A549 (cell line): ENCODE data around the gene PAM.
A peak's percentile ranks its signal among the peaks of the same experiment; 100 is the strongest.

Experiments used
- BHLHE40 ChIP-seq: IDR thresholded peaks from 2 replicates; pipeline ENCODE4 v1.6.1; 2012; ENCODE audit warnings: low read depth, low read length, inconsistent platforms
- CBX2 ChIP-seq: fragments of 200-600 bp; sonication (generic); IDR thresholded peaks from 2 replicates; pipeline ENCODE4 v1.6.1; 2016; ENCODE audit warnings: low read depth, mild to moderate bottlenecking, borderline replicate concordance
- CHD2 ChIP-seq: fragments of 150-350 bp; IDR thresholded peaks from 2 replicates; pipeline ENCODE4 v1.6.1; 2014; ENCODE audit warnings: low read length; ENCODE audit not compliant: partially characterized antibody
- CTCF ChIP-seq: fragments of >200 bp; sonication (Bioruptor Twin); formaldehyde crosslinking; IDR thresholded peaks from 3 replicates; pipeline ENCODE4 v1.5.1; 2016
- HOXA7 ChIP-seq: fragments of 250-450 bp; sonication (Bioruptor Pico); IDR thresholded peaks from 2 replicates; pipeline ENCODE4 v1.5.0; 2020; ENCODE audit warnings: mild to moderate bottlenecking, moderate library complexity
- MAFK ChIP-seq: fragments of 450-650 bp; IDR thresholded peaks from 2 replicates; pipeline ENCODE4 v1.6.1; 2014; ENCODE audit not compliant: partially characterized antibody
- MYC ChIP-seq: IDR thresholded peaks from 2 replicates; pipeline ENCODE4 v1.6.1; 2012; ENCODE audit warnings: mild to moderate bottlenecking, inconsistent platforms, low read length, improper control_type of control experiment, borderline replicate concordance
- POLR2A ChIP-seq: IDR thresholded peaks from 2 replicates; pipeline ENCODE4 v1.6.1; 2012; ENCODE audit warnings: mild to moderate bottlenecking, low read length
- POLR2AphosphoS2 ChIP-seq: conservative IDR thresholded peaks from 2 replicates; pipeline ENCODE4 v1.6.1; 2012; ENCODE audit warnings: low read length, improper control_type of control experiment, inconsistent platforms
- RFX5 ChIP-seq: fragments of 450-650 bp; IDR thresholded peaks from 2 replicates; pipeline ENCODE4 v1.7.1; 2014; ENCODE audit warnings: antibody characterized with exemption, mild to moderate bottlenecking, moderate library complexity
- RNF2 ChIP-seq: fragments of 200-600 bp; sonication (generic); IDR thresholded peaks from 2 replicates; pipeline ENCODE4 v1.6.1; 2016; ENCODE audit warnings: low read depth, mild to moderate bottlenecking, antibody characterized with exemption, moderate library complexity, borderline replicate concordance
- SREBF2 ChIP-seq: fragments of 450-650 bp; IDR thresholded peaks from 2 replicates; pipeline ENCODE4 v1.6.1; 2014; ENCODE audit warnings: mild to moderate bottlenecking, moderate library complexity
- TFCP2L1 ChIP-seq: fragments of 250-450 bp; sonication (Bioruptor Pico); IDR thresholded peaks from 2 replicates; pipeline ENCODE4 v1.5.0; 2021; ENCODE audit warnings: mild to moderate bottlenecking
- ZFP36 ChIP-seq: fragments of 450-650 bp; IDR thresholded peaks from 2 replicates; pipeline ENCODE4 v1.6.1; 2014; ENCODE audit warnings: borderline replicate concordance; ENCODE audit not compliant: partially characterized antibody

GRCh38 chr5:102758576-102758975, 3.5 kb downstream of the PAM start:
- TF ChIP-seq CTCF (no peak), MYC (no peak), POLR2A (no peak), TFCP2L1 (CRISPR knock-in tag) (no peak), HOXA7 (no peak), ZFP36 (no peak), SREBF2 (no peak), CBX2 (no peak), RFX5 (no peak), MAFK (peak; percentile 40), CHD2 (no peak), POLR2AphosphoS2 (no peak), RNF2 (no peak), BHLHE40 (no peak)
